Dendritic cell treated with granulocyte-macrophage colony-stimulating factor and Interleukin-4, amounts not matched to agents 40 ng/mL and 50 ng/mL, for 4 days (primary cell): ENCODE results near the gene RND3.

ENCODE experiments used
- H3K27ac Mint-ChIP-seq: one replicate; pipeline ENCODE4 v1.8.0; 2022; ENCODE audit warnings: mild to moderate bottlenecking, mixed read lengths
- H3K27me3 Mint-ChIP-seq: one replicate; pipeline ENCODE4 v1.8.0; 2022; ENCODE audit warnings: mild to moderate bottlenecking, mixed read lengths
- H3K36me3 Mint-ChIP-seq: one replicate; pipeline ENCODE4 v1.8.0; 2022; ENCODE audit warnings: low read depth, mixed read lengths
- H3K4me1 Mint-ChIP-seq: one replicate; pipeline ENCODE4 v1.8.0; 2022; ENCODE audit warnings: low read depth, mixed read lengths
- H3K4me3 Mint-ChIP-seq: one replicate; pipeline ENCODE4 v1.8.0; 2022; ENCODE audit warnings: mild to moderate bottlenecking, moderate library complexity, mixed read lengths
- H3K9me3 Mint-ChIP-seq: one replicate; pipeline ENCODE4 v1.8.0; 2022; ENCODE audit warnings: mixed read lengths
- intact Hi-C: fragments of 100-400 bp; cut with micrococcal nuclease; formaldehyde crosslinking; loops from one replicate; pipeline ENCODE4 v1.15.0; 2022

Gene RND3

GRCh38 chr2:150513647-150514046 is 26.2 kb upstream of the RND3 start:
- Mint-ChIP-seq H3K36me3 (no peaks in the 10 kb centered on the region), H3K4me3 (no peak overlapping the region), H3K27me3 (no peaks in the 10 kb centered on the region), H3K4me1 (no peaks in the 10 kb centered on the region), H3K9me3 (no peaks in the 10 kb centered on the region), H3K27ac (no peak overlapping the region)
- intact Hi-C loops: no loop called here

GRCh38 chr2:150508497-150509137 is 21.1 kb upstream of the RND3 start:
- Mint-ChIP-seq H3K4me3 (no peak overlapping the region), H3K36me3 (no peaks in the 10 kb centered on the region), H3K27me3 (no peaks in the 10 kb centered on the region), H3K27ac (no peak overlapping the region), H3K9me3 (no peaks in the 10 kb centered on the region), H3K4me1 (no peaks in the 10 kb centered on the region)
- intact Hi-C loops: no loop called here

GRCh38 chr2:150507071-150507470 is 19.6 kb upstream of the RND3 start:
- H3K9me3 Mint-ChIP-seq: no peaks in the 10 kb centered on the region
- H3K27ac Mint-ChIP-seq: no peak overlapping the region
- H3K36me3 Mint-ChIP-seq: no peaks in the 10 kb centered on the region
- no peaks in the 10 kb centered on the region for H3K27me3 Mint-ChIP-seq
- H3K4me1 Mint-ChIP-seq: no peaks in the 10 kb centered on the region
- intact Hi-C loops: no loop called here
- no peak overlapping the region for H3K4me3 Mint-ChIP-seq

GRCh38 chr2:150505178-150505577 is 17.7 kb upstream of the RND3 start:
- no peaks in the 10 kb centered on the region for H3K4me1 Mint-ChIP-seq
- H3K27ac Mint-ChIP-seq: no peak overlapping the region
- intact Hi-C loops: no loop called here
- H3K4me3 Mint-ChIP-seq: no peak overlapping the region
- H3K36me3 Mint-ChIP-seq: no peaks in the 10 kb centered on the region
- no peaks in the 10 kb centered on the region for H3K27me3 Mint-ChIP-seq
- H3K9me3 Mint-ChIP-seq: no peaks in the 10 kb centered on the region

- no peak overlapping the region for H3K4me3 Mint-ChIP-seq
- no peaks in the 10 kb centered on the region for H3K4me1 Mint-ChIP-seq
- no peak overlapping the region for H3K27ac Mint-ChIP-seq
- no peaks in the 10 kb centered on the region for H3K9me3 Mint-ChIP-seq
- no peaks in the 10 kb centered on the region for H3K36me3 Mint-ChIP-seq
- intact Hi-C loops: no loop called here
- H3K27me3 Mint-ChIP-seq: no peaks in the 10 kb centered on the region
These were observed 8.6 kb upstream of the RND3 start for GRCh38 chr2:150495993-150496627.

GRCh38 chr2:150495001-150495400 is 7.5 kb upstream of the RND3 start:
- H3K27me3 Mint-ChIP-seq: no peaks in the 10 kb centered on the region

GRCh38 chr2:150494234-150494945 is 6.9 kb upstream of the RND3 start:
- no peak overlapping the region for H3K4me3 Mint-ChIP-seq
- H3K27me3 Mint-ChIP-seq: no peaks in the 10 kb centered on the region
- H3K9me3 Mint-ChIP-seq: no peaks in the 10 kb centered on the region
- H3K36me3 Mint-ChIP-seq: no peaks in the 10 kb centered on the region
- intact Hi-C loops: no loop called here
- H3K4me1 Mint-ChIP-seq: no peaks in the 10 kb centered on the region
- H3K27ac Mint-ChIP-seq: no peak overlapping the region

More at GRCh38 chr2:150495001-150495400, 7.5 kb upstream of the RND3 start:
- intact Hi-C loops: no loop called here
- Mint-ChIP-seq H3K36me3 (no peaks in the 10 kb centered on the region), H3K4me3 (no peak overlapping the region), H3K4me1 (no peaks in the 10 kb centered on the region), H3K9me3 (no peaks in the 10 kb centered on the region), H3K27ac (no peak overlapping the region)

- H3K27me3 Mint-ChIP-seq: peaks cover 13% of the 10 kb centered on the region
- H3K4me1 Mint-ChIP-seq: peaks cover under 1% of the 10 kb centered on the region
- no peak overlapping the region for H3K4me3 Mint-ChIP-seq
- H3K9me3 Mint-ChIP-seq: no peaks in the 10 kb centered on the region
- no peak overlapping the region for H3K27ac Mint-ChIP-seq
- intact Hi-C loops: no loop called here
- H3K36me3 Mint-ChIP-seq: no peaks in the 10 kb centered on the region
These were observed 4.5 kb upstream of the RND3 start for GRCh38 chr2:150491943-150492342.

- H3K4me1 Mint-ChIP-seq: peaks cover 6% of the 10 kb centered on the region
- intact Hi-C loops: no loop called here
- no peaks in the 10 kb centered on the region for H3K9me3 Mint-ChIP-seq
- no peak overlapping the region for H3K4me3 Mint-ChIP-seq
- peaks cover 18% of the 10 kb centered on the region for H3K27me3 Mint-ChIP-seq
- H3K27ac Mint-ChIP-seq: no peak overlapping the region
- H3K36me3 Mint-ChIP-seq: no peaks in the 10 kb centered on the region
These were observed 4.0 kb upstream of the RND3 start for GRCh38 chr2:150491430-150491829.

- Mint-ChIP-seq H3K4me1 (peaks cover 16% of the 10 kb centered on the region), H3K36me3 (no peaks in the 10 kb centered on the region), H3K27ac (no peak overlapping the region), H3K27me3 (peaks cover 28% of the 10 kb centered on the region), H3K4me3 (no peak overlapping the region), H3K9me3 (no peaks in the 10 kb centered on the region)
- intact Hi-C loops: no loop called here
These were observed 3.0 kb upstream of the RND3 start for GRCh38 chr2:150490466-150490865.

- H3K27ac Mint-ChIP-seq: no peak overlapping the region
- H3K4me1 Mint-ChIP-seq: peaks cover 16% of the 10 kb centered on the region
- intact Hi-C loops: loop anchor here (1.0 kb wide), 1 partner anchor 890 kb away; no protein-coding TSS in a partner anchor
- no peaks in the 10 kb centered on the region for H3K36me3 Mint-ChIP-seq
- H3K9me3 Mint-ChIP-seq: no peaks in the 10 kb centered on the region
- H3K27me3 Mint-ChIP-seq: peaks cover 45% of the 10 kb centered on the region
- peak overlapping the region; percentile 49 for H3K4me3 Mint-ChIP-seq
These were observed 655 bp downstream of the RND3 start for GRCh38 chr2:150486539-150487484.

- Mint-ChIP-seq H3K4me1 (peaks cover 16% of the 10 kb centered on the region), H3K36me3 (no peaks in the 10 kb centered on the region), H3K9me3 (no peaks in the 10 kb centered on the region), H3K4me3 (peak overlapping the region; percentile 49), H3K27me3 (peaks cover 45% of the 10 kb centered on the region), H3K27ac (no peak overlapping the region)
- intact Hi-C loops: no loop called here
These were observed 1.5 kb downstream of the RND3 start for GRCh38 chr2:150485871-150486538.

GRCh38 chr2:150485114-150485870 is 2.2 kb downstream of the RND3 start:
- Mint-ChIP-seq H3K27ac (no peak overlapping the region), H3K4me3 (no peak overlapping the region), H3K9me3 (no peaks in the 10 kb centered on the region), H3K27me3 (peaks cover 45% of the 10 kb centered on the region), H3K4me1 (peaks cover 16% of the 10 kb centered on the region), H3K36me3 (no peaks in the 10 kb centered on the region)
- intact Hi-C loops: no loop called here
